Ishikawa (cell line): Measurements from ENCODE around the gene GH1.

Source experiments
- CEBPB ChIP-seq: IDR thresholded peaks from 2 replicates; pipeline ENCODE4 v1.6.1; 2012
- CREB1 ChIP-seq: IDR thresholded peaks from 2 replicates; pipeline ENCODE4 v1.6.1; 2012; ENCODE audit warnings: low read depth
- EGR1 ChIP-seq: IDR thresholded peaks from 2 replicates; pipeline ENCODE4 v1.6.1; 2012
- EP300 ChIP-seq: IDR thresholded peaks from 2 replicates; pipeline ENCODE4 v1.6.1; 2012; ENCODE audit warnings: borderline replicate concordance
- FOXM1 ChIP-seq: IDR thresholded peaks from 2 replicates; pipeline ENCODE4 v1.6.1; 2012; ENCODE audit warnings: low read depth, borderline replicate concordance
- NFIC ChIP-seq: IDR thresholded peaks from 2 replicates; pipeline ENCODE4 v1.6.1; 2012
- RAD21 ChIP-seq: IDR thresholded peaks from 2 replicates; pipeline ENCODE4 v1.6.1; 2012; ENCODE audit warnings: low read depth
- REST ChIP-seq: IDR thresholded peaks from 2 replicates; pipeline ENCODE4 v1.6.1; 2012; ENCODE audit warnings: low read depth, mild to moderate bottlenecking
- TAF1 ChIP-seq: IDR thresholded peaks from 2 replicates; pipeline ENCODE4 v1.6.1; 2012; ENCODE audit warnings: low read depth, mild to moderate bottlenecking
- TCF12 ChIP-seq: IDR thresholded peaks from 2 replicates; pipeline ENCODE4 v1.6.1; 2012; ENCODE audit warnings: low read depth
- TEAD4 ChIP-seq: IDR thresholded peaks from 2 replicates; pipeline ENCODE4 v1.6.1; 2012
- USF1 ChIP-seq: IDR thresholded peaks from 2 replicates; pipeline ENCODE4 v1.6.1; 2012
- YY1 ChIP-seq: IDR thresholded peaks from 2 replicates; pipeline ENCODE4 v1.6.1; 2012; ENCODE audit warnings: low read depth
- ZBTB7A ChIP-seq: IDR thresholded peaks from 2 replicates; pipeline ENCODE4 v1.6.1; 2012; ENCODE audit warnings: low read depth
- TF ChIP-seq, protein P1 (sequence below): IDR thresholded peaks from 2 replicates; pipeline ENCODE4 v1.6.1; 2012

The GH1 gene

DNA sequence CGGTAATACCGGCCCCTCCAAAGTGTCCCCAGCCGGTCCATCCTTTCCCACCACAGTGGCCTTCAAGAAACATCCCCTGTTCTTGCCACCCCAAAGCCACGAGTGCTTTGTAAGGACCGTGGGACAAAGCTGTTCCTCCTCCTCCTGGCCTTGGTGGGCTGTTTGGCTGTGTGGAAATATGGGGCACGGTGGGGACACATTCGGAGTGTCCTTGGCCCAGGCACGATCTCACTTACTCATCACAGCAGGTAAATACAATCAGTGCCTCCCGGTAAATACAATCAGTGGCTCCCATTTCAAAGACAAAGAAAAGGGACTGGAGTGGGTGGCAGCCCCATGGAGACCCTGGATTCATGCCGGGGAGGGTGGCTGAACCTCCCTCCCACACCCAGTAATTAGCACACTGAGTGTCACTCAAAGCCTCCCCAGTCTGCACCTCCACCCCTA lies 43.7 kb upstream of the GH1 start:
- TF ChIP-seq REST (no peak), TAF1 (no peak), ZBTB7A (no peak), YY1 (no peak), EGR1 (no peak), CREB1 (no peak), FOXM1 (no peak), CEBPB (no peak)

GRCh38 chr17:63961355-63962212 lies 42.9 kb upstream of the GH1 start:
- TF ChIP-seq NFIC (no peak), CREB1 (no peak), TAF1 (no peak), EP300 (no peak), FOXM1 (no peak), USF1 (no peak; the same call in 1 of the 2 replicates), TCF12 (no peak), CEBPB (peak; percentile 84), REST (no peak), TEAD4 (no peak), ZBTB7A (0 out of 2 replicates have a peak, but pooled peaks have one; percentile 23), EGR1 (no peak), RAD21 (no peak), YY1 (no peak)
- TF ChIP-seq, protein P1, sequence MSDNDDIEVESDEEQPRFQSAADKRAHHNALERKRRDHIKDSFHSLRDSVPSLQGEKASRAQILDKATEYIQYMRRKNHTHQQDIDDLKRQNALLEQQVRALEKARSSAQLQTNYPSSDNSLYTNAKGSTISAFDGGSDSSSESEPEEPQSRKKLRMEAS = peak; percentile 22; the same call in 1 of the 2 replicates

DNA sequence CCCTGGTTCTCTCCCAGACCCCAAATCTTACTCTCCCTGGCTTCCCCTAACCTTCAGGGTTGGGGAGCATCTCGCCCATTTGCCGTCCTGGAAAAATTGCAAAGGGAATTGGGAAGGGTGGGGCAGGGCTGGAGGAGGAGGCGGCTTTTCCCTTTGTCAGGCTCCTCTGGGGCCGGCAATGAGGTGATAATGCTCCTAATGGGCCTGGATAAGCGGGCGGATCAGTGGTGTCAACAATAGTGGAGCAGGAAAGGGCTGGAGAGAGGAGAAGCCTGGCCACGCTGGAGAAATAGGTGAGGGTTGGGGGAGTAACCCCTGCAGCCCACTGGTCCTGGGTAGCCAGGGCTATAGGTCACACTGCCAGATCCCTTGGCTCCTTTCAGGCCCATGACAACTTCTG lies 41.8 kb upstream of the GH1 start:
- TF ChIP-seq, protein P1 = no peak
- TF ChIP-seq RAD21 (no peak), EGR1 (no peak)

GRCh38 chr17:63960006-63960405 lies 41.4 kb upstream of the GH1 start:
- TF ChIP-seq EP300 (no peak), FOXM1 (no peak), NFIC (no peak), EGR1 (no peak), CREB1 (no peak), YY1 (no peak), TAF1 (no peak)

- TF ChIP-seq NFIC = no peak
- TF ChIP-seq RAD21 = no peak
- no peak for TF ChIP-seq FOXM1
- TF ChIP-seq, protein P1 = no peak
- no peak for TF ChIP-seq REST
- TF ChIP-seq CEBPB = no peak
- TF ChIP-seq EGR1 = no peak
- no peak for TF ChIP-seq CREB1
- TF ChIP-seq TAF1 = no peak
- no peak for TF ChIP-seq YY1
- no peak for TF ChIP-seq TEAD4
- no peak for TF ChIP-seq EP300
- no peak for TF ChIP-seq USF1
- TF ChIP-seq TCF12 = no peak
- no peak for TF ChIP-seq ZBTB7A
Measured at GRCh38 chr17:63956296-63956920, 37.8 kb upstream of the GH1 start.
